ENCODE results near the gene LIX1L. TPM values are rescaled to one million over a fixed set of nuclear protein-coding genes. Genes with fewer than 3 reads are reported as not detected.

The LIX1L gene
- 8.6 to 10.5 TPM (median 9.9 TPM) in 5 replicates for total RNA-seq (2022; extraction: Qiagen RNA extraction; ENCODE audit: low read depth)

DNA sequence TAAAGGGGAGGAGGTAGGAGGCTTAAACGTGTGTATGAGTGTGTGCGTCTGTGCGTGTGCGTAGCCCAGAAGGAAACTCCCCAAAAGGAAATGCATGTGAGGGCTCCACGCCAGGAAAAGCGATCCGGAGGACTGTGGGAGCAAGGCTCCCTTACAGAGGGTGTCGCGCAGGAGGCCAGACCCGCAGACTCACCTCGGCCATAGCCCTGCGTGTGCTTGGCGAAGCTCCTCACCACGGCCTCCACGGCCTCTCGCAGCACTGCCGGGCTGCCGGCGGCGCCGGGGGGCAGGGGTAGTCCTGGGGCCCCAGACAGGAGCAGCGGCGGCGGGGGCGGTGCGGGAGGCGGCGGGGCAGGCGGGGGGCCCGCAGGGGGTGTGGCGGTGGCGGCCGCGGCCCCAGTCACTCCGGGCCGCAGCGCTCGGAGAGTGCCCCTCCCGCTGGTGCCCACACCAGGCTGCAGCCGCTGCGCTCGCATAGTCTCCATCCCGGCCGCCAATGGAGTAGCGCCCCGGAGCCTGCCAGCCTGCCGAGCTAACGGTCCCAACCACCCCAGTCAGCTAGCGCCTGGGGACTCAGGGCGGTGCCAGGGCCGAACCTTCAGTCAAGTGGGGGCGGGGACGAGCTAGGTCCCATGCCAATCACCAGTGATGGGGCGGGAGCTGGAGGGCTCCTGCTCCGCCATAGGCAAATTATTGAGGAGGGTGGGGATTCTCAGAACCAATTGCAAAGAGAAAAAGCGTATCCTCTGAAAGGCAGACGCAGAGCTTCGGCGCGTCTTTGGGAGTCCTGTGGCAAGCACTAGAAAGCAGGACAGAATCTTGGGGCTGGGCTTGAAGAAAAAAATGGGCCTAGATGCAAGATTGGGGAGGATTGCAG lies at the start of gene LIX1L:
Gene LIX1L, minus strand, starts transcription at position 575 of the 877 bp plus-strand sequence. Its CDS starts 90 bp downstream, at position 485.

DNA sequence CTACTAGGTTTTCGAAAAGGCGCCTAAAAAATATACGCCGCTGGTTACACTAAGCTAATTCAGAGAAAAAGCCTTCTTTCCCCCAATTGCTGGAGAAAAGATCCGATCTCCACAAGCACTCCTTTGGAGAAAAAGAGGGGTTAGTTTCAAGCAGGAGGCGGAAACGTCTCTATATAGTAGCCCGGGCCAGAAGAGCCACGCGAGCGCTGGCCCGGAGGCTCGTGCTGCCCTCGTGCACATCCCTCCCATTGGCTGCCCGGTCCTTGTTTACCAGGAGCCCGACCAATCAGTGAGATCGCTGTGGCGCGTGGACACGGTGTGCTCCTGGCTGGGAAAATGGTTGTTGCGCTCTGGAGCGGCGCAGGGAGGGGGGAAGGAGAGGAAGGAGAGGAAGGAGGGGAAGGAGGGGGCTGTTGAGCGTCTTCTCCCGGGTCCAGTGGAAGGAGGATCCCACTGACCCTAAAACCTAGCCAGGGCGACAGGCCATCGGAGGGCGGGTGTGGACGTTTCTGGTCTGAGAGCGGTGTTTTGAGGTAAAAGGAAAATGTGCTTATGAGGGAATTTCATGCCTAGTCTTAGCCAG lies 38.7 kb upstream of the LIX1L start, which contains the start of gene TXNIP:
Gene TXNIP, minus strand, starts transcription at position 147 of the 583 bp plus-strand sequence. CDS start 313 bp downstream, outside the sequence.

DNA sequence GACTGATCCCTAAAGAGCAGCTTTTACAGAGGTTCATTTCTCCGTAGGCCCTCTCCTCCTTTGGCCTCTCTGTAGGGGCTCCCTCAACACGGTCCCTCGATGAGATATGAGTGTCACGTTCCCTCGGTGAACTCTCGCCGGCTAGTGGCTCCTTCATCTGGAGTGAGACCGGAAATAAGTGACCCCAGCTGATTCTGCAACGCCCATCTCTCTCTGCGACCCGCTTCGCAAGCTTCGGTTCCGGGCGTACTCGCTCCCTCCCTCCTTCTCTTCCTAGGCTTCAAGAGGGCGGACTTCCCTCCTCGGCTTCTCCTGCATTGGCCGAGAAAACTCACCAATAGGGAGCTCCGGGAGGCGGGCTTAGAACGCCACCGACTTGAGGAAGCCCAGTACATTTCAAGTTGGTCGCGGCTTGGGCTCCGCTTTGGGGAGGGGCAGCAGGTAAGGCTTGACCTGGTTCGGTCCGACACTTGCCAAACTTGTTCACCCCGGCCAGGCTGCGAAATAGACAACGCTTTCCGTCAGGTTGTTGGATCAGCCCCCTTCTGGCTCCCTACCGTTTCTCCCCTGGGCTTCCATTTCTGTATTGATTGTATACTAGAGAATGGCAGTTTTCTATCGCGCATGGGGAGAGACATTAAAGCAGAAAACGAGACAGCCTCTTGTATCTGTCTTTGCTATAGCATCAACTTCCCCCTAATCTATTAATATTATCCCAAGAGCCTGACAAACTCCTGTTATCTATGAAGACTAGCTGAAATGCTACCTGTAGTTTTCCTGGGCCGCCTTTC lies 6.7 kb upstream of the LIX1L start, which contains the start of the genes ANKRD34A and POLR3GL:
Gene ANKRD34A, minus strand, starts transcription at position 248 of the 791 bp plus-strand sequence. CDS start 2,816 bp downstream, outside the sequence.
Gene POLR3GL, plus strand, starts transcription at position 363 of the 791 bp plus-strand sequence. CDS start 10,176 bp downstream, outside the sequence.

DNA sequence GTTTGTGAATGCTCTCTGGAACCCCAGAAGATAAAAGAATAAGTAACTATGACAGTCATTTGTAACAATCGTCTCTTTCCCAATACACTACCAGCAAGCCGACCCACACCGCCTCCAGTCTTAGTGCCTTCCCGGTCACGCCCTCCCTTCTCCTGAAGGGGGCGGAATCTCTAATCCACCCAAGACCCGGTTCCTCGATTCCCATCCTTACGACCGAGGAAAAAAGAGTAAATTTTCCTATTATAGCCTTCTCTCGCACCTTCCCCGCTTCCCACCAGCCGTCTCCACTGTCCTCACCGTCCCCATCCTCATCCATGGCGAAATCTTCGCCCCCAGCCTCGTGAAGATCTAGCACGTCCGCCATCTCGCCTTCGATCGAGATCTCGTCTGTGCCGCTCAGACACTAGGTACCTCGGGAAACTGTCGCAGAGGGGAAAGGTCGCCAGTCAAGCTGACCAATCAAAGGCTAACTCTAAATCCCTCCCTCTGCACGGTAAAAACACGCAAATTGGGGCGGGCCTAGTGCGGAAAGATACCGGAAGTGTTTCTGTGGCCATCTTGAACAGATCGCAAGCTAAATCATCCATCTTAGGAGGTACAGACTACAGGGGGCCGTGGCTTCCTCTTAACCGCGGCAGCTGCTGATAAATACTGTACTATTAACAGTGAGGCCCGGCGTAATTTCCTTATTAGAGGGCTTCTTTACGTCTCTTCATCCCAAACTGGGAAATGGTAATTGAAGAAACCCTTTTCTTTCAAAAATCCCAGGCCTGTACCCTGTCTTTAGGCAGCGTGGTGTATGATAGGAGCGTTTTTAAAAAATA lies 30.5 kb downstream of the LIX1L start, which contains the start of gene RBM8A:
Gene RBM8A, minus strand, starts transcription at position 422 of the 824 bp plus-strand sequence. Its CDS starts 58 bp downstream, at position 364.

DNA sequence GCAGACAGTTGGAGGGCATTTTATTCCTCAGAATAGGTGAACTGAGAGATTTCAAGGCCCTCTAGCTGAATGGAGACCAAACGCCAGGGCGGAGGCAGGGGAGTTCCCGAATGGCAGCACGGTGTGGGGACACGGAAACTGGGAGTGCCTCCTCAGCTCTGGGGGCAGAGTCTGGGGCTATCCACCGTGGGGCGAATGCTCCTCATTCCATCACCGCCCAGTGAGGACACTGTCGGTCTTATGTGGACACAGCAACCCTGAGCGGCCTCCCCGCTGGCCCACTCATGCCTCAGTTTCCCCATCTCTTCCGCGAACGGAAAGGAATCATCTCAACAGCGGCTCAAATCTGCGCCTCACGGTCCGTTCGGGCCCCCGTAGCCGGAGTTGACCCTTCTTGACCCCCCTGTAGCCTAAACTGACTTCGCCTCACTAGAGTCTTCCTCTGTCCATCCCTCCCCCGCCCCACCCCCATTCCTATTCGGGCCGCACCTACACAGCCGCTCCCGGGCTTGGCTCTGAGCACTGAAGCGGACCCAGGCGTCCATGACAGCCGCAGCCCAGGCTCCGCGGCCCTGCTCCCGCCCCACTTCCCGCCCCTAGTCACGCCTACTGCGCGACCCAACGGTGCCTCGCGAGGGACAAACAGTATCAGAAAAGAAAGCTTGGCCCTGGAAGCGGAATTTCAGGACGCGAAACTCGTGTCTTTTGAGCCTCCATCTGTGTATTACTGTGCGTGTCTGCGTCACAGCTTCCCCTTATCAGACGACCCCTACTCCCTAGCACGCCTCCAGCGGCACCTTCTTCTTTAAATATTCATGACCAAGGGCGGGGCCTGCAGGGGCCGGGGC lies 39.4 kb downstream of the LIX1L start, which contains the start of gene PEX11B:
Gene PEX11B, minus strand, starts transcription at position 574 of the 848 bp plus-strand sequence. Its CDS starts 29 bp downstream, at position 545.

DNA sequence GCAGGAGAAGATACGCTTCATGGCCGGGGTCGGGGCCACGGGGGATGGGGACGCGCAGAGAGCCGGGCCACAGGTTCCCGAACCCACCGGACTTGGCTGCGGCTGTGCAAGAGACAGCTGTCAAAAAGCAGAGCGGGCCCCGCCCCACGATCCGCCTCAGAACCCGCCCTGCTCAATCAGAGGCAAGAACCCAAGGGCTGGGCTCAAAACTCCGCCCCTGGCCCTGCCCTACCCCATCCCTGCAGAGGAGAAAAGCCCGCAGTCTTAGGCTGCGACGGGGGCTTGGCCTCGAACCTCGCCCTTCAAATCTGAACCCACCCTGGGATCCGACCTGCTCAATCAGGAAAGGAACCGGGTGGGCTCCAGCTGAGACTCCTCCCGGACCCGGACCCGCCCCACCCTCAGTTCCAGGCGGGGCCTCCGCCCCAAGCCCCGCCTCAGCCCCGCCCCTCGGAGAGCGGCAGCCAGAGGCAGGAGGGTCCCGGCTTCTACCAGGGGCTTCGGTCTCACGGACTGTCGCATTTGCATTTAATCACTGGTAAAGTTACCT lies 72.0 kb downstream of the LIX1L start, which contains the start of gene ANKRD35:
Gene ANKRD35, minus strand, starts transcription at position 129 of the 550 bp plus-strand sequence. Its CDS starts 108 bp downstream, at position 21.

Other genes with a start within 250 kb of the LIX1L start
- not detected in 5 replicates for gene CD160, start 238.5 kb downstream of the LIX1L start, total RNA-seq (2022; extraction: Qiagen RNA extraction; ENCODE audit: low read depth)
- gene RNF115, start 133.9 kb downstream of the LIX1L start, total RNA-seq (2022; extraction: Qiagen RNA extraction; ENCODE audit: low read depth), result 7.6 to 13.2 TPM (median 11.4 TPM) in 5 replicates
- 35.1 to 37.2 TPM (median 36.4 TPM) in 5 replicates for gene POLR3C, start 133.8 kb downstream of the LIX1L start, total RNA-seq (2022; extraction: Qiagen RNA extraction; ENCODE audit: low read depth)
- gene NUDT17, start 112.4 kb downstream of the LIX1L start, total RNA-seq (2022; extraction: Qiagen RNA extraction; ENCODE audit: low read depth), result 4.9 to 6.5 TPM (median 5.8 TPM) in 5 replicates
- 21.7 to 28.0 TPM (median 24.6 TPM) in 5 replicates for gene PIAS3, start 98.9 kb downstream of the LIX1L start, total RNA-seq (2022; extraction: Qiagen RNA extraction; ENCODE audit: low read depth)
- not detected in 5 replicates for gene ANKRD35, start 72.2 kb downstream of the LIX1L start, total RNA-seq (2022; extraction: Qiagen RNA extraction; ENCODE audit: low read depth)
- gene ITGA10, start 48.0 kb downstream of the LIX1L start, total RNA-seq (2022; extraction: Qiagen RNA extraction; ENCODE audit: low read depth), result 0.29 to 0.37 TPM (median 0.36 TPM) in 5 replicates
- gene PEX11B, start 39.3 kb downstream of the LIX1L start, total RNA-seq (2022; extraction: Qiagen RNA extraction; ENCODE audit: low read depth), result 21.3 to 26.2 TPM (median 23.2 TPM) in 5 replicates
- 184 to 223 TPM (median 198 TPM) in 5 replicates for gene RBM8A, start 30.5 kb downstream of the LIX1L start, total RNA-seq (2022; extraction: Qiagen RNA extraction; ENCODE audit: low read depth)
- 0.17 to 0.69 TPM (median 0.23 TPM) in 5 replicates for gene ANKRD34A, start 6.6 kb upstream of the LIX1L start, total RNA-seq (2022; extraction: Qiagen RNA extraction; ENCODE audit: low read depth)
- gene POLR3GL, start 6.7 kb upstream of the LIX1L start, total RNA-seq (2022; extraction: Qiagen RNA extraction; ENCODE audit: low read depth), result 9.0 to 9.6 TPM (median 9.2 TPM) in 5 replicates
- 0.11 to 0.26 TPM (median 0.13 TPM) in 5 replicates for gene TXNIP, start 38.6 kb upstream of the LIX1L start, total RNA-seq (2022; extraction: Qiagen RNA extraction; ENCODE audit: low read depth)
- gene HJV, start 63.7 kb upstream of the LIX1L start, total RNA-seq (2022; extraction: Qiagen RNA extraction; ENCODE audit: low read depth), result not detected in 5 replicates
- 0.55 to 0.76 TPM (median 0.61 TPM) in 5 replicates for gene NBPF10, start 186.8 kb upstream of the LIX1L start, total RNA-seq (2022; extraction: Qiagen RNA extraction; ENCODE audit: low read depth)